GM12801 (cell line): ENCODE data around the gene SNCAIP.

ENCODE experiments used
- CTCF ChIP-seq: IDR thresholded peaks from one replicate; pipeline ENCODE4 v1.5.1; 2011; ENCODE audit warnings: control low read depth; ENCODE audit not compliant: insufficient read length; ENCODE audit errors: extremely low read depth

Gene SNCAIP

GRCh38 chr5:122311961-122312590 lies at the start of gene SNCAIP:
SNCAIP (plus strand) TSS chr5:122312237; CDS start chr5:122391135, 78,898 bp downstream.
- no peak for TF ChIP-seq CTCF

- TF ChIP-seq CTCF = no peak
Observed at GRCh38 chr5:122263352-122264030, 48.5 kb upstream of the SNCAIP start.

- TF ChIP-seq CTCF = no peak
Observed at GRCh38 chr5:122264610-122265009, 47.4 kb upstream of the SNCAIP start.

GRCh38 chr5:122267185-122267584 lies 44.9 kb upstream of the SNCAIP start:
- no peak for TF ChIP-seq CTCF

GRCh38 chr5:122273696-122274095 lies 38.3 kb upstream of the SNCAIP start:
- TF ChIP-seq CTCF = no peak

- no peak for TF ChIP-seq CTCF
Observed at GRCh38 chr5:122283592-122283991, 28.4 kb upstream of the SNCAIP start.

- TF ChIP-seq CTCF = no peak
Observed at GRCh38 chr5:122286541-122286940, 25.5 kb upstream of the SNCAIP start.
